Measurements from ENCODE around the gene SNX4.

SNX4 gene

GRCh38 chr3:125403789-125404188 lies 116.2 kb downstream of the SNX4 start:
- DNase-seq (ENCODE audit: low read depth), result no peak

GRCh38 chr3:125402639-125403038 lies 117.4 kb downstream of the SNX4 start:
- no peak for DNase-seq (ENCODE audit: low read depth)

- peak; percentile 33 for DNase-seq (ENCODE audit: low read depth)
Measured at GRCh38 chr3:125401402-125401801, 118.6 kb downstream of the SNX4 start.

GRCh38 chr3:125398952-125399351 lies 121.0 kb downstream of the SNX4 start:
- DNase-seq (ENCODE audit: low read depth), result no peak

Measured in GM04503 (cell line).